Measurements from ENCODE around the gene TMEM184B. TPM values are rescaled to one million over a fixed set of nuclear protein-coding genes. Genes with fewer than 3 reads are reported as not detected.
"Not testable (repeated sequence)": the region's sequence is repeated elsewhere in the genome, so short reads cannot be mapped to it uniquely, and the experiment has no call there.

The TMEM184B gene
- total RNA-seq, 1 donor from 2014 or later: 26.5 TPM

GRCh38 chr22:38184788-38185187 lies 88.0 kb downstream of the TMEM184B start:
- Histone ChIP-seq H3K4me2 (no peak overlapping the region), H2AFZ (replicated peaks) (peak overlapping the region; percentile 92), H3K9me3 (ENCODE audit: low read depth) (no peaks in the 10 kb centered on the region), H3K9ac (no peak overlapping the region), H3K4me1 (peaks cover 12% of the 10 kb centered on the region), H3K36me3 (no peaks in the 10 kb centered on the region), H3F3A (ENCODE audit: low read depth) (no peaks in the 10 kb centered on the region), H3K27ac (no peak overlapping the region), H3K27me3 (no peaks in the 10 kb centered on the region), H3K79me2 (ENCODE audit: low read depth) (peaks cover 7% of the 10 kb centered on the region), H4K20me1 (ENCODE audit: low read depth) (no peaks in the 10 kb centered on the region), H3K4me3 (no peak overlapping the region)
- no peak overlapping the region for H3K4me3 Mint-ChIP-seq
- H3K9me3 Mint-ChIP-seq: no peaks in the 10 kb centered on the region
- TF ChIP-seq, protein P1, sequence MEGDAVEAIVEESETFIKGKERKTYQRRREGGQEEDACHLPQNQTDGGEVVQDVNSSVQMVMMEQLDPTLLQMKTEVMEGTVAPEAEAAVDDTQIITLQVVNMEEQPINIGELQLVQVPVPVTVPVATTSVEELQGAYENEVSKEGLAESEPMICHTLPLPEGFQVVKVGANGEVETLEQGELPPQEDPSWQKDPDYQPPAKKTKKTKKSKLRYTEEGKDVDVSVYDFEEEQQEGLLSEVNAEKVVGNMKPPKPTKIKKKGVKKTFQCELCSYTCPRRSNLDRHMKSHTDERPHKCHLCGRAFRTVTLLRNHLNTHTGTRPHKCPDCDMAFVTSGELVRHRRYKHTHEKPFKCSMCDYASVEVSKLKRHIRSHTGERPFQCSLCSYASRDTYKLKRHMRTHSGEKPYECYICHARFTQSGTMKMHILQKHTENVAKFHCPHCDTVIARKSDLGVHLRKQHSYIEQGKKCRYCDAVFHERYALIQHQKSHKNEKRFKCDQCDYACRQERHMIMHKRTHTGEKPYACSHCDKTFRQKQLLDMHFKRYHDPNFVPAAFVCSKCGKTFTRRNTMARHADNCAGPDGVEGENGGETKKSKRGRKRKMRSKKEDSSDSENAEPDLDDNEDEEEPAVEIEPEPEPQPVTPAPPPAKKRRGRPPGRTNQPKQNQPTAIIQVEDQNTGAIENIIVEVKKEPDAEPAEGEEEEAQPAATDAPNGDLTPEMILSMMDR (IDR thresholded peaks at IDR 0.05): no peak
- TF ChIP-seq EZH2 (IDR thresholded peaks at IDR 0.05) (no peak), EZH2phosphoT487 (IDR thresholded peaks at IDR 0.05) (no peak)
- H3K36me3 Mint-ChIP-seq: no peaks in the 10 kb centered on the region
- H3K4me1 Mint-ChIP-seq: peaks cover 33% of the 10 kb centered on the region
- peak overlapping the region; percentile 77 for H3K27ac Mint-ChIP-seq
- H3K27me3 Mint-ChIP-seq (ENCODE audit: insufficient read depth, low read depth): peaks cover 8% of the 10 kb centered on the region
- DNase-seq (ENCODE audit: low spot score): peak; percentile 37

GRCh38 chr22:38181453-38182200 lies 91.2 kb downstream of the TMEM184B start, which contains the start of gene PLA2G6:
Gene PLA2G6 (minus strand): TSS chr22:38181830. CDS start chr22:38169426, 12,404 bp downstream.
- Mint-ChIP-seq H3K4me1 (peaks cover 50% of the 10 kb centered on the region), H3K27ac (peak within 1 kb of the TSS; percentile 94), H3K27me3 (ENCODE audit: insufficient read depth, low read depth) (peaks cover 6% of the 10 kb centered on the region), H3K4me3 (peak within 1 kb of the TSS; percentile 92), H3K9me3 (no peaks in the 10 kb centered on the region), H3K36me3 (no peaks in the 10 kb centered on the region)
- DNase-seq (ENCODE audit: low spot score): peak; percentile 100
- no peaks in the 10 kb centered on the region for H3K9me3 ChIP-seq (ENCODE audit: low read depth)
- H3K79me2 ChIP-seq (ENCODE audit: low read depth): peaks cover 7% of the 10 kb centered on the region
- peak within 1 kb of the TSS; percentile 35 for H2AFZ ChIP-seq (replicated peaks)
- H3K36me3 ChIP-seq: no peaks in the 10 kb centered on the region
- H3K4me1 ChIP-seq: peaks cover 21% of the 10 kb centered on the region
- peak within 1 kb of the TSS; percentile 75 for H3K4me3 ChIP-seq
- H3K9ac ChIP-seq: peak within 1 kb of the TSS; percentile 72
- H4K20me1 ChIP-seq (ENCODE audit: low read depth): no peaks in the 10 kb centered on the region
- TF ChIP-seq EZH2 (IDR thresholded peaks at IDR 0.05): no peak
- TF ChIP-seq EZH2phosphoT487 (IDR thresholded peaks at IDR 0.05): no peak
- TF ChIP-seq, protein P1 (IDR thresholded peaks at IDR 0.05): no peak
- H3K27me3 ChIP-seq: no peaks in the 10 kb centered on the region
- H3K4me2 ChIP-seq: peak within 1 kb of the TSS; percentile 91
- H3K27ac ChIP-seq: peak within 1 kb of the TSS; percentile 46
- H3F3A ChIP-seq (ENCODE audit: low read depth): peaks cover 10% of the 10 kb centered on the region

- peak overlapping the region; percentile 92 for H3K4me3 Mint-ChIP-seq
- no peaks in the 10 kb centered on the region for H3K9me3 Mint-ChIP-seq
- no peaks in the 10 kb centered on the region for H3K9me3 ChIP-seq (ENCODE audit: low read depth)
- H3K36me3 ChIP-seq: no peaks in the 10 kb centered on the region
- H2AFZ ChIP-seq (replicated peaks): peak overlapping the region; percentile 4
- H3K27ac Mint-ChIP-seq: peak overlapping the region; percentile 94
- H3K4me1 Mint-ChIP-seq: peaks cover 50% of the 10 kb centered on the region
- peak overlapping the region; percentile 91 for H3K4me2 ChIP-seq
- H3K4me3 ChIP-seq: peak overlapping the region; percentile 75
- peak overlapping the region; percentile 46 for H3K27ac ChIP-seq
- H3K27me3 Mint-ChIP-seq (ENCODE audit: insufficient read depth, low read depth): peaks cover 6% of the 10 kb centered on the region
- no peaks in the 10 kb centered on the region for H3K36me3 Mint-ChIP-seq
- H4K20me1 ChIP-seq (ENCODE audit: low read depth): no peaks in the 10 kb centered on the region
- peaks cover 10% of the 10 kb centered on the region for H3F3A ChIP-seq (ENCODE audit: low read depth)
- H3K27me3 ChIP-seq: no peaks in the 10 kb centered on the region
- peaks cover 7% of the 10 kb centered on the region for H3K79me2 ChIP-seq (ENCODE audit: low read depth)
- TF ChIP-seq, protein P1 (IDR thresholded peaks at IDR 0.05): no peak
- TF ChIP-seq EZH2 (IDR thresholded peaks at IDR 0.05) (no peak), EZH2phosphoT487 (IDR thresholded peaks at IDR 0.05) (no peak)
- peaks cover 21% of the 10 kb centered on the region for H3K4me1 ChIP-seq
- DNase-seq (ENCODE audit: low spot score): no peak
- H3K9ac ChIP-seq: peak overlapping the region; percentile 72
Observed at GRCh38 chr22:38180841-38181452, 91.9 kb downstream of the TMEM184B start.

DNA sequence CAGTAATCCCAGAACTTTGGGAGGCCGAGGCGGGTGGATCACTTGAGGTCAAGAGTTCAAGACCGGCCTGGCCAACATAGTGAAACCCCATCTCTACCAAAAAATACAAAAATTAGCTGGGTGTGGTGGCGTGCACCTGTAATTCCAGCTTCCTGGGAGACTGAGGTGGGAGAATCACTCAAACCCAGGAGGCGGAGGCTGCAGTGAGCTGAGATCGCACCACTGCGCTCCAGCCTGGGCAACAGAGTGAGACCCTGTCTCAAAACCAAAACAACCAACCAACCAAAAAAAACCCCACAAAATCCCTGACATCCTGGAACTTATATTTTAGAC lies 94.2 kb downstream of the TMEM184B start:
- H3K79me2 ChIP-seq (ENCODE audit: low read depth); DNase-seq (ENCODE audit: low spot score); H3K4me3 Mint-ChIP-seq; H4K20me1 ChIP-seq (ENCODE audit: low read depth); H3K4me2 ChIP-seq; H3K36me3 ChIP-seq; H3K27me3 ChIP-seq; H3K27ac Mint-ChIP-seq; H3K4me3 ChIP-seq; H3K36me3 Mint-ChIP-seq; H3K9me3 Mint-ChIP-seq; H2AFZ ChIP-seq (replicated peaks); H3K9me3 ChIP-seq (ENCODE audit: low read depth); H3K9ac ChIP-seq; H3K27me3 Mint-ChIP-seq (ENCODE audit: insufficient read depth, low read depth): not testable (repeated sequence)
- H3F3A ChIP-seq (ENCODE audit: low read depth): peaks cover 10% of the 10 kb centered on the region
- peaks cover 15% of the 10 kb centered on the region for H3K4me1 ChIP-seq
- H3K4me1 Mint-ChIP-seq: peaks cover 49% of the 10 kb centered on the region
- peak overlapping the region; percentile 94 for H3K27ac ChIP-seq
